T47D (cell line): ENCODE measurements around the gene MPPED1.

Source experiments
- DNase-seq, 2 experiments: peaks; one replicate each; pipeline versions ENCODE4 v3.0.0 to v3.0.0-alpha.2; 2011 to 2012; ENCODE audit warnings: low read depth in 1 of 2, low spot score in 1 of 2
- JUND ChIP-seq: IDR thresholded peaks from 2 replicates; pipeline ENCODE4 v1.6.1; 2012; ENCODE audit warnings: low read depth
- in situ Hi-C: cut with HindIII; loops from 2 replicates; pipeline ENCODE4 v1.10.0; 2016; ENCODE audit warnings: low sequenced_read_pairs, low pct_unique_long_range_greater_than_20kb

MPPED1 gene

DNA sequence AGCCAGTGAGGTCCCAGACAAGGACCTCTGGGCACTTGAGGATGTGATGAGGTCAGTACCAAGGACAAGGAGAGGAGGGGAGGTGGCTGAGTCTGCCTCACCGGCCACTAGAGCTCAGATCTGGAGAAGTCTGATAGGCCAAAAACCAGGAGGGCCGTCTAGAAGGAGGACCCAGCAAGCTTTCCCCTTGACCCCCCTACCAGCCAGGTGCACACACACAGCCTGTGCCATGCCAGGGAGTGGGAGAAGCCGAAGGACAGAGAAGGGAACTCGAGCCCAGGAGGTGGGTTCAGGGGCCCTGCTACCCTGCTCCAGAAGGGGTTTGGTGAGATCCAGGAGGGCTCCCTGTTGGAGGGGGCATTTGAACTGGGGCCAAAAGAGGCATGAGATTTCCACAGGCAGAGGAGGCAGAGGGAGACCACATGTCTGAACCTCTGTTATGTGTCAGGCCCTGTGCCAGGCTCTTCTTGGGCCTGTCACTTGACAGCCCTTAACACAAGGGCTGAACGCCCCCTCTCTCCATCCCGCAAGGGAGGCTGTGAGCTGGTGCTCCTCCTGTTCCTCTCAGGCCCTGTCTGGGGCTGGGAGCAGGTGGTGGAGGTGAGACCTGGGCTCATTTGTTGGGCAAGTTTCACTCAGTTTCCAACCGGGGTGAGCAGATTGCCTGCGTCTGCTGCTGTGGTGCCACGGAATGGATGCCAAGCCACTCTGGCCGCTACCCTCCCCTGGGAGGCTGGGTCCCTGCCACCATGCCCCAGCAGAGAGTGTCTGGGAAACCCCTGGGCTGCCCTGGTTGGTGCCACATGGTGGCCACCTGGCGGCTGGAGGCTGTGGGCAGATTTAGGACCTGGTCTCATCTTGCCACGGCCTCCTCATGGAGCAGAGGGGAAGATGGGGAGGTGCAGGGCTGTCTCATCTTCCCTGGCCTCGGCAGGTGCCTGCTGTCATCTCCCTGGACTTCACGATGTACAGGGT, 65.2 kb downstream of the MPPED1 start:
- DNase-seq = no peak
- TF ChIP-seq JUND = no peak
- in situ Hi-C loops = no loop called here

DNA sequence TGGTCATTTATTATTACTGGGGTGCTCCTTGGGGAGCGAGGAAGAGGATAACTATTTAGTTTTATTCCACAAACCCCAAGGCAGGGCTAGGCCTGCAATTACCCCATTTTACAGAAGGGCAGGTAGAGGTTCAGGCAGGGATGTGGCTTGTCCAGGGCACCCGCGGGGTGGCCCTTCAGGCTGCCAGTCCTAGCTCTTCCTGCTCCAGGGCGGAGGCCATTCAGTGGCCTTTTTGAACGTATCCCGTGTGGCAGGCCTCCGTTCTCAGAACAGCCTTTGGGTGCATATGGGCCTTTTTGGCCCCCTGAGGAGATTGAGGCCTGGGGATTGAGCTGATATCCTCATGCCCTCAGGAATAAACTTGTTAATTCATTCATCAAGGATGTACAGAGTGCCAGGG, 66.2 kb downstream of the MPPED1 start:
- no peak for TF ChIP-seq JUND
- in situ Hi-C loops = no loop called here
- DNase-seq = no peak

GRCh38 chr22:43478621-43479300, 66.9 kb downstream of the MPPED1 start:
- no peak for DNase-seq
- TF ChIP-seq JUND = no peak
- in situ Hi-C loops = no loop called here

GRCh38 chr22:43479301-43479950, 67.6 kb downstream of the MPPED1 start:
- in situ Hi-C loops = no loop called here
- no peak for TF ChIP-seq JUND
- DNase-seq = no peak

GRCh38 chr22:43479962-43480361, 68.1 kb downstream of the MPPED1 start:
- TF ChIP-seq JUND = no peak
- DNase-seq = no peak
- in situ Hi-C loops = no loop called here

DNA sequence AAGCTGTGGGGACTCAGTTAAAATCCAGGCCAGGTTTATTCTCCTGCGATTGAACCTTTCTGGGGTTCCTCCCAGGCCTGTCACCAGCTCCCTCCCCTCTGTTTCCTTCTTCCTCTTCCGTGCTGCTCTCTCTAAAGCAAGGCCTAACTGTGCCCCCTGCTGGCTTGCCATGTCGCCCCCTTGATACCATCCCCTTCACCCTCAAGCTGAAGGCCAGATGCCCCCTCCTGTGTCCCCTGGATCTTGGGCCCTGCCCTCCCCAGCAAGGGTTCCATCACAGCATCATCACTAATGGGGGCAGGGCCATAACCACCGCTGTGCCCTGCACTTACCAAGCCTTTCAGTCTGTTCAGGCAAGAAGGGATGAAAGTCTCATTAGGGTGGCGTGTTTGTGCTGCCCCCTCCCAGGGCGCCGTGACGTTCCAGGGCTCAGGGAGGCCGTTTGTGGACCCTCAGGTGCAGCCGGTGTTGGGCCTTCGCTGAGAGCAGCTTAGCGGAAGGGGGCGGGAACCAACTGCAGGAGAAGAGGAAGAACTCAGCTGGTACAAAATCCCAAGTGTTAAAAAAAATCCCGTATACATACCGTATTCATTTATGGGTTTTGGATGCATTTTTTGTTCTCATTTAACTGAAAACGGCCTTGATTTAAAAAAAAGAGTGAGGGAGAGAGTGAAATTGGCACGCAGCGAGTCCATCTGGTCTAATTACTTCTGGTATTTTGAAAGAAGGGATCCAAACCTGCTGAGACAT, 69.9 kb downstream of the MPPED1 start:
- DNase-seq = no peak
- TF ChIP-seq JUND = no peak
- in situ Hi-C loops = no loop called here

- no peak for TF ChIP-seq JUND
- DNase-seq = no peak
- in situ Hi-C loops = no loop called here
These were observed 70.5 kb downstream of the MPPED1 start for GRCh38 chr22:43482318-43482625.

- TF ChIP-seq JUND = no peak
- in situ Hi-C loops = no loop called here
These were observed 71.5 kb downstream of the MPPED1 start for GRCh38 chr22:43483266-43483665.

DNA sequence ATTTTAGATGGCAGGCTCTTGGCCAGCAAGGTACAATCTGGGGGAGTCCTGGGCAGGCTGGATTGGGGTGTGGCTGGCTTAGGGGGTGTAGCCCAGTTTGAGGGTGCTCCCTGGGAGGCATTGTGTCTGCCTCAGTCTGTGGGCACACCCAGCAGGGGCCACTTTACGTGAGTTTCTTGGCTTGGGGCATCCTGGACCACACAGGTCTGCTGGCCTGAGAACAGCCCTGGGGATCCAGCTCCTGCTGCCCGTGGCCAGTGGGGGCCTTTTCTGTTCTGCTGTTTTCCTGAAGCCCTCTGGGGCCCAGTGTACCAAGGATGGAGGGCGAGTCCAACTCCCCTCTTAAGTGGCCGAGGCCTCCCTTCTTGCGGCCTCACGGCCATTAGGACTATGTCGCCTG, 71.9 kb downstream of the MPPED1 start:
- TF ChIP-seq JUND = no peak
- in situ Hi-C loops = no loop called here
- no peak for DNase-seq

More at GRCh38 chr22:43483266-43483665, 71.5 kb downstream of the MPPED1 start:
- DNase-seq = no peak

DNA sequence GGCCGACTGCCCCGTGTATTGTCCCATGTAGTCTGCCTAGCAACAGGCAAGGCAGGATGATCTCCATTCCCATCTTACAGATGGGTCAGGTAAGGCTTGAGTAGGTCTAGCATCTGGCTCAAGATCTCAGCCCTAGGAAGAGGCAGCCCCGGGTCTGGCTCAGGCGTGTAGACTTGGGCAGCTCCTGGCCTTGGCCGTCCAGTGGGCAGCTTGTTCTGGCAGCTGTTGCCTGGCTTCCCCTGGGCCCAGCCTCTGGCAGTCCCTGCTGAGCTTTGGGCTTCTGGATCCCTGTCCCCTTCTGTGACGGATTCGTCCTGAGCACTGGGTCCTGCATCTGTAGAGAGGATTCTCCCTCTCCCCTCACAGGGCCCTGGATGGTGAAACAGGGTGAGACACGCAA, 72.4 kb downstream of the MPPED1 start:
- no peak for DNase-seq
- in situ Hi-C loops = no loop called here
- TF ChIP-seq JUND = no peak

GRCh38 chr22:43485502-43486089, 73.8 kb downstream of the MPPED1 start:
- no peak for DNase-seq
- in situ Hi-C loops = no loop called here
- TF ChIP-seq JUND = no peak
